B cell (primary cell): ENCODE measurements around the gene C6orf15. TPM values are rescaled to one million over a fixed set of nuclear protein-coding genes. Genes with fewer than 3 reads are reported as not detected.

Experiments used
- ATAC-seq: fragments of 200-7000 bp; cut with Tn5 transposase; one replicate; pipeline ENCODE4 v1.10.0; 2021; ENCODE audit warnings: low read depth, mild to moderate bottlenecking, moderate number of reproducible peaks, moderate library complexity
- CTCF ChIA-PET: fragments of 350-600 bp; sonication (Branson Sonifier 250); formaldehyde crosslinking; loops from one replicate; lab custom pipeline; 2021; ENCODE audit warnings: antibody characterized with exemption, inconsistent platforms; lab: Charles Lee
- POLR2A ChIA-PET: fragments of 350-600 bp; sonication (Branson Sonifier 250); formaldehyde crosslinking; loops from one replicate; lab custom pipeline; 2021; ENCODE audit warnings: antibody characterized with exemption; lab: Charles Lee
- DNase-seq: peaks from one replicate; pipeline ENCODE4 v3.0.0; 2013
- H2AFZ ChIP-seq: 2 replicates; pipeline ENCODE4 v1.6.1; 2012; ENCODE audit warnings: mild to moderate bottlenecking, low read depth, low read length; ENCODE audit not compliant: insufficient read depth, poor library complexity, severe bottlenecking
- H3K27ac ChIP-seq, 2 donors: 1 replicate in 1 of 2; 2 replicates in 1 of 2; pipeline ENCODE4 v1.5.1; 2012 to 2013; ENCODE audit warnings: low read length in 2 of 2, mild to moderate bottlenecking in 2 of 2, moderate library complexity in 1 of 2
- H3K27me3 ChIP-seq, 4 experiments: fragments of 200-600 bp in 1 of 4; sonication (generic) in 1 of 4; replicated peaks in 1 of 4; 1 replicate in 2 of 4; 2 replicates in 2 of 4; pipeline versions ENCODE4 v1.6.1 to v1.7.0; 2013 to 2016; ENCODE audit warnings: low read length in 3 of 4, mild to moderate bottlenecking in 2 of 4, mixed read lengths in 1 of 4, moderate library complexity in 1 of 4; ENCODE audit not compliant: insufficient read depth in 4 of 4, control insufficient read depth in 3 of 4; ENCODE audit errors: control extremely low read depth in 1 of 4
- H3K36me3 ChIP-seq, 2 experiments: replicated peaks in 1 of 2; 1 replicate in 1 of 2; 2 replicates in 1 of 2; pipeline versions ENCODE4 v1.6.1 to v1.7.1; 2013; ENCODE audit warnings: low read length in 1 of 2; ENCODE audit not compliant: insufficient read depth in 2 of 2, control insufficient read depth in 1 of 2; ENCODE audit errors: control extremely low read depth in 1 of 2, extremely low read depth in 1 of 2
- H3K4me1 ChIP-seq, 2 donors: fragments of 200-600 bp in 1 of 2; sonication (generic) in 1 of 2; 1 replicate in 1 of 2; 2 replicates in 1 of 2; pipeline versions ENCODE4 v1.5.1 to v1.6.1; 2013 to 2017; ENCODE audit warnings: low read length in 2 of 2; ENCODE audit not compliant: control insufficient read depth in 2 of 2, insufficient read depth in 2 of 2
- H3K4me2 ChIP-seq: replicated peaks from 2 replicates; pipeline ENCODE3; 2012; ENCODE audit warnings: mild to moderate bottlenecking, low read depth, low read length; ENCODE audit not compliant: poor library complexity, severe bottlenecking
- H3K4me3 ChIP-seq, 5 experiments: fragments of 200-600 bp in 1 of 5; sonication (generic) in 1 of 5; 1 replicate in 3 of 5; 2 replicates in 2 of 5; pipeline versions ENCODE4 v1.5.1 to v1.7.0; 2011 to 2016; ENCODE audit warnings: low read length in 4 of 5, mild to moderate bottlenecking in 4 of 5, low read depth in 2 of 5, control low read depth in 1 of 5, moderate library complexity in 1 of 5; ENCODE audit not compliant: insufficient read depth in 1 of 5; ENCODE audit errors: control extremely low read depth in 1 of 5, extremely low read depth in 1 of 5
- H3K79me2 ChIP-seq: fragments of 200-600 bp; sonication (generic); one replicate; pipeline ENCODE4 v1.6.0; 2016; ENCODE audit warnings: low read length; ENCODE audit not compliant: control insufficient read depth, insufficient read depth
- H3K9ac ChIP-seq: fragments of 200-600 bp; sonication (generic); 2 replicates; pipeline ENCODE4 v1.6.1; 2017; ENCODE audit warnings: mild to moderate bottlenecking, low read length, moderate library complexity
- H3K9me3 ChIP-seq, 3 donors: one replicate each; pipeline versions ENCODE4 v1.6.1 to v1.7.1; 2013; ENCODE audit warnings: low read length in 2 of 3; ENCODE audit not compliant: control insufficient read depth in 2 of 3, insufficient read depth in 1 of 3; ENCODE audit errors: control extremely low read depth in 1 of 3
- H4K20me1 ChIP-seq: 2 replicates; pipeline ENCODE4 v1.6.0; 2012; ENCODE audit warnings: mild to moderate bottlenecking, low read length; ENCODE audit not compliant: insufficient read depth, control insufficient read depth, poor library complexity, severe bottlenecking
- H3K27ac Mint-ChIP-seq: one replicate; pipeline ENCODE4 v1.8.0; 2021; ENCODE audit warnings: mixed read lengths
- H3K27me3 Mint-ChIP-seq: one replicate; pipeline ENCODE4 v1.8.0; 2021; ENCODE audit warnings: mixed read lengths
- H3K4me1 Mint-ChIP-seq: one replicate; pipeline ENCODE4 v1.8.0; 2021; ENCODE audit warnings: mixed read lengths
- H3K4me3 Mint-ChIP-seq: one replicate; pipeline ENCODE4 v1.8.0; 2021; ENCODE audit warnings: mixed read lengths
- H3K9me3 Mint-ChIP-seq: one replicate; pipeline ENCODE4 v1.8.0; 2022; ENCODE audit warnings: mixed read lengths; ENCODE audit not compliant: insufficient read depth
- EZH2 ChIP-seq: IDR thresholded peaks from 2 replicates; pipeline ENCODE4 v1.6.1; 2012; ENCODE audit warnings: borderline replicate concordance, low read depth, mild to moderate bottlenecking, moderate library complexity, low read length; ENCODE audit not compliant: insufficient read depth, poor library complexity, severe bottlenecking
- WGBS: methylation state at CpG from one replicate; pipeline ENCODE4 v1.1.5; 2013; ENCODE audit warnings: missing lambda C conversion rate; ENCODE audit not compliant: insufficient coverage; 5-methylcytosine and 5-hydroxymethylcytosine counted together
- intact Hi-C: fragments of 100-400 bp; cut with micrococcal nuclease; formaldehyde crosslinking; loops from one replicate; pipeline ENCODE4 v1.10.0; 2022
- polyA plus RNA-seq: library from polyadenylated mRNA; depleted of rRNA; stranded (reverse); fragments of >200 nt; gene quantifications from 2 replicates; pipeline ENCODE4 v1.2.3, GENCODE V29; 2012
- total RNA-seq, 2 donors: library from RNA; stranded (reverse); fragments of 120-200 nt in 1 of 2; gene quantifications; 1 replicate in 1 of 2; 2 replicates in 1 of 2; pipeline versions ENCODE4 v1.2.3 to v1.2.4, GENCODE V29; 2013 to 2022
- TF ChIP-seq, protein P1 (sequence below): fragments of 200-600 bp; IDR thresholded peaks from one replicate; pipeline ENCODE4 v1.8.0; 2022; ENCODE audit warnings: antibody characterized with exemption, mild to moderate bottlenecking

The C6orf15 gene
- total and polyA plus RNA-seq, 2 donors (not counting 1 experiment from before 2014, with no cell fraction given): not detected

DNA sequence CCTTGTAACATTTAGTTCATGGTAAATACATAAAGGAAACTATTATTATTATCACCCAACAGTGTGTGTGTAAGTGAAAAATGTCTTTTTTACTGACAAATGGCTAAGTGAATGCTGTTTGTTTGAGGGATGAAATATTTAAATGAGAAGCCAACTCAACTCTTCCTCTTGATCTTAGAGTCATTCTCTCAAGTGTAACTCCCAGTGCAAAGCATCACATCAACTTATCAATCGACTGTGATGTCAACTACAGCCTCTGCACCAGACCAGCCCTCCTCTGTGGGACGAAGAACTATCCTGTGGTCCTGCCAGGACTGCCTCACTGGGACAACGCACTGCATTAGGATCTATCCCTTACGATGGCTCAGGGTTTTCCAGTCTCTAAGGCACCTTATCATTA lies 5.3 kb downstream of the C6orf15 start:
- 93% methylated on average over 3 of the region's 4 CpGs for WGBS
- Mint-ChIP-seq H3K4me1 (no peaks in the 10 kb centered on the region), H3K4me3 (no peak overlapping the region), H3K27ac (no peak overlapping the region), H3K27me3 (peaks cover 26% of the 10 kb centered on the region), H3K9me3 (no peaks in the 10 kb centered on the region)
- ChIA-PET CTCF (no interaction called here), POLR2A (no interaction called here)
- Histone ChIP-seq H3K4me1 (no peaks in the 10 kb centered on the region), H3K4me3 (no peak overlapping the region), H3K9me3 (no peaks in the 10 kb centered on the region), H3K36me3 (no peaks in the 10 kb centered on the region), H3K27me3 (peaks cover 0 to 13% (median 3%) of the 10 kb centered on the region in 4 experiments), H4K20me1 (no peaks in the 10 kb centered on the region), H3K4me2 (no peak overlapping the region), H2AFZ (no peak overlapping the region), H3K27ac (no peak overlapping the region), H3K9ac (no peak overlapping the region), H3K79me2 (no peaks in the 10 kb centered on the region)
- TF ChIP-seq EZH2: no peak
- TF ChIP-seq, protein P1, sequence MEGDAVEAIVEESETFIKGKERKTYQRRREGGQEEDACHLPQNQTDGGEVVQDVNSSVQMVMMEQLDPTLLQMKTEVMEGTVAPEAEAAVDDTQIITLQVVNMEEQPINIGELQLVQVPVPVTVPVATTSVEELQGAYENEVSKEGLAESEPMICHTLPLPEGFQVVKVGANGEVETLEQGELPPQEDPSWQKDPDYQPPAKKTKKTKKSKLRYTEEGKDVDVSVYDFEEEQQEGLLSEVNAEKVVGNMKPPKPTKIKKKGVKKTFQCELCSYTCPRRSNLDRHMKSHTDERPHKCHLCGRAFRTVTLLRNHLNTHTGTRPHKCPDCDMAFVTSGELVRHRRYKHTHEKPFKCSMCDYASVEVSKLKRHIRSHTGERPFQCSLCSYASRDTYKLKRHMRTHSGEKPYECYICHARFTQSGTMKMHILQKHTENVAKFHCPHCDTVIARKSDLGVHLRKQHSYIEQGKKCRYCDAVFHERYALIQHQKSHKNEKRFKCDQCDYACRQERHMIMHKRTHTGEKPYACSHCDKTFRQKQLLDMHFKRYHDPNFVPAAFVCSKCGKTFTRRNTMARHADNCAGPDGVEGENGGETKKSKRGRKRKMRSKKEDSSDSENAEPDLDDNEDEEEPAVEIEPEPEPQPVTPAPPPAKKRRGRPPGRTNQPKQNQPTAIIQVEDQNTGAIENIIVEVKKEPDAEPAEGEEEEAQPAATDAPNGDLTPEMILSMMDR: no peak
- ATAC-seq (no peak), DNase-seq (no peak)
- intact Hi-C loops: no loop called here

DNA sequence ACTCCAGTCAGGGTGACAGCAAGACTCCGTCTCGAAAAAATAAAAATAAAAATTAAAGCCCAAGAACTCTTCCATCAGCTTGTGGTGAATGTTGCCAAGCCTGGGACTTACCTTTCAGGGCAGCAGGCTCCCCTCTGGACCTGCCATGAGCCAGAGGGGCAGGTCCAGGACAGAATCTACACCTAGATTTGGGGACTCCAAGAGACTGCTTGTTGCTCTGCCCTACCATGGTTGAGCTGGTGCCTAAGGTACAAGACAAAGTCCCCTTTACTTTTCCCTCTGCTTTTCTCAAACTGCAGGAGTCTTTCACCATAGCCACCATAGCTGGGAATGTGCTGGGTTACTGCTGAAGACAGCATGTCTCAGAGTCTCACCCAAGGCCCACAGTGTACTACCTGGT lies 9.2 kb downstream of the C6orf15 start:
- intact Hi-C loops: no loop called here
- Histone ChIP-seq H3K36me3 (no peaks in the 10 kb centered on the region), H2AFZ (no peak overlapping the region), H3K79me2 (no peaks in the 10 kb centered on the region), H3K27me3 (no peaks in the 10 kb centered on the region), H3K4me3 (no peak overlapping the region), H3K4me2 (no peak overlapping the region), H4K20me1 (no peaks in the 10 kb centered on the region), H3K9me3 (no peaks in the 10 kb centered on the region), H3K27ac (no peak overlapping the region), H3K9ac (no peak overlapping the region), H3K4me1 (no peaks in the 10 kb centered on the region)
- CTCF ChIA-PET: interaction anchor here (0.8 to 2.1 kb wide), 2 partner anchors 9 to 12 kb away, joined by 3 to 7 read pairs; partner anchors contain the start of gene C6orf15
- peaks cover 12% of the 10 kb centered on the region for H3K27me3 Mint-ChIP-seq
- ATAC-seq (no peak), DNase-seq (no peak)
- no peak overlapping the region for H3K27ac Mint-ChIP-seq
- 100% methylated on average over 2 of the region's 2 CpGs for WGBS
- H3K4me1 Mint-ChIP-seq: no peaks in the 10 kb centered on the region
- TF ChIP-seq, protein P1: no peak
- no peak for TF ChIP-seq EZH2
- POLR2A ChIA-PET: no interaction called here
- no peak overlapping the region for H3K4me3 Mint-ChIP-seq
- no peaks in the 10 kb centered on the region for H3K9me3 Mint-ChIP-seq
